Endothelial cell of umbilical vein (primary cell): Measurements from ENCODE around the gene OR1J1.

ENCODE experiments used
- FOS ChIP-seq: IDR thresholded peaks from 2 replicates; pipeline ENCODE4 v1.6.1; 2011; ENCODE audit warnings: mild to moderate bottlenecking, low read length, moderate library complexity, borderline replicate concordance; ENCODE audit not compliant: insufficient read depth
- POLR2A ChIP-seq: IDR thresholded peaks from 2 replicates; pipeline ENCODE4 v1.6.1; 2012; ENCODE audit warnings: low read depth, mild to moderate bottlenecking, control low read depth, low read length

GRCh38 chr9:122510502-122510901, 32.8 kb upstream of the OR1J1 start, which contains the start of gene OR1J2:
- no peak for TF ChIP-seq POLR2A
- no peak for TF ChIP-seq FOS
